ENCODE results near the gene FAM135A. TPM values are rescaled to one million over a fixed set of nuclear protein-coding genes. Genes with fewer than 3 reads are reported as not detected.
"Not testable (repeated sequence)": the region's sequence is repeated elsewhere in the genome, so short reads cannot be mapped to it uniquely, and the experiment has no call there.

Gene FAM135A
- total and polyA plus RNA-seq, 9 of the 15 experiments (the other 6 are each of a cell fraction or from before 2014, with no cell fraction given): 7.4 to 32.9 (median 19.2) TPM

DNA sequence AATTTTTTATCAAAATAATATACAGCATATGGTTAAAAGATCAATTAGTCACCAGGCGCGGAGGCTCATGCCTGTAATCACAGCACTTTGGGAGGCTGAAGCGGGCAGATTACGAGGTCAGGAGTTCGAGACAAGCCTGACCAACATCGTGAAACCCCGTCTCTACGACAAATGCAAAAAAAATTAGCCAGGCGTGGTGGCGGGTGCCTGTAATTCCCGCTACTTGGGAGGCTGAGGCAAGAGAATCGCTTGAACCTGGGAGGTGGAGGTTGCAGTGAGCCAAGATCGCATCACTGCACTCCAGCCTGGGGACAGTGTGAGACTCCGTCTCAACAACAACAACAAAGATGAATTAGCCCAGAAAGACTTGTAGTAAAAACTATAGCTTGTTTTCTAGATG is 46.4 kb downstream of the FAM135A start:
- not testable (repeated sequence) for H3K9me1 ChIP-seq (ENCODE audit: control insufficient read depth, insufficient read depth, low read length)

More for the DNA sequence above, 46.4 kb downstream of the FAM135A start:
- H3K27ac ChIP-seq (ENCODE audit: extremely low read depth, low read depth, low read length); H3K4me2 ChIP-seq (ENCODE audit: insufficient read depth, low read length); CTCF ChIA-PET (ENCODE audit: low intra/inter-chr PET ratio); H2AFZ ChIP-seq (ENCODE audit: low read depth, low read length); FAIRE-seq; DNase-seq (ENCODE audit: extremely low read depth in 1 of 4, low spot score in 3 of 4); BruUV-seq (replicated peaks); H3K4me3 ChIP-seq; in situ Hi-C loops (cut with MboI); H3K36me3 ChIP-seq (ENCODE audit: control insufficient read depth, insufficient read depth, low read length); H3K27me3 ChIP-seq (ENCODE audit: control insufficient read depth in 2 of 2, insufficient read depth in 2 of 2, low read length in 2 of 2); H3K9ac ChIP-seq (ENCODE audit: insufficient read depth in 1 of 2, low read depth in 2 of 2, low read length in 2 of 2); H3K9me3 ChIP-seq (replicated peaks; ENCODE audit: control insufficient read depth, insufficient read depth, low read depth, low read length); ATAC-seq; H4K20me1 ChIP-seq (replicated peaks; ENCODE audit: control insufficient read depth, insufficient read depth, low read length); H3K4me1 ChIP-seq (replicated peaks in 1 of 2; ENCODE audit: control insufficient read depth in 2 of 2, insufficient read depth in 2 of 2, low read length in 2 of 2); H3K79me2 ChIP-seq (ENCODE audit: control insufficient read depth, insufficient read depth, low read length); intact Hi-C loops (cut with micrococcal nuclease): not testable (repeated sequence)
- 97% methylated on average over 14 of the region's 14 CpGs for WGBS (ENCODE audit: insufficient coverage, low coverage, missing lambda C conversion rate)
- TF ChIP-seq, protein P1, sequence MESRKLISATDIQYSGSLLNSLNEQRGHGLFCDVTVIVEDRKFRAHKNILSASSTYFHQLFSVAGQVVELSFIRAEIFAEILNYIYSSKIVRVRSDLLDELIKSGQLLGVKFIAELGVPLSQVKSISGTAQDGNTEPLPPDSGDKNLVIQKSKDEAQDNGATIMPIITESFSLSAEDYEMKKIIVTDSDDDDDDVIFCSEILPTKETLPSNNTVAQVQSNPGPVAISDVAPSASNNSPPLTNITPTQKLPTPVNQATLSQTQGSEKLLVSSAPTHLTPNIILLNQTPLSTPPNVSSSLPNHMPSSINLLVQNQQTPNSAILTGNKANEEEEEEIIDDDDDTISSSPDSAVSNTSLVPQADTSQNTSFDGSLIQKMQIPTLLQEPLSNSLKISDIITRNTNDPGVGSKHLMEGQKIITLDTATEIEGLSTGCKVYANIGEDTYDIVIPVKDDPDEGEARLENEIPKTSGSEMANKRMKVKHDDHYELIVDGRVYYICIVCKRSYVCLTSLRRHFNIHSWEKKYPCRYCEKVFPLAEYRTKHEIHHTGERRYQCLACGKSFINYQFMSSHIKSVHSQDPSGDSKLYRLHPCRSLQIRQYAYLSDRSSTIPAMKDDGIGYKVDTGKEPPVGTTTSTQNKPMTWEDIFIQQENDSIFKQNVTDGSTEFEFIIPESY (CRISPR knock-in tag; IDR thresholded peaks at IDR 0.05): peak; percentile 96
- TF ChIP-seq, protein P2, sequence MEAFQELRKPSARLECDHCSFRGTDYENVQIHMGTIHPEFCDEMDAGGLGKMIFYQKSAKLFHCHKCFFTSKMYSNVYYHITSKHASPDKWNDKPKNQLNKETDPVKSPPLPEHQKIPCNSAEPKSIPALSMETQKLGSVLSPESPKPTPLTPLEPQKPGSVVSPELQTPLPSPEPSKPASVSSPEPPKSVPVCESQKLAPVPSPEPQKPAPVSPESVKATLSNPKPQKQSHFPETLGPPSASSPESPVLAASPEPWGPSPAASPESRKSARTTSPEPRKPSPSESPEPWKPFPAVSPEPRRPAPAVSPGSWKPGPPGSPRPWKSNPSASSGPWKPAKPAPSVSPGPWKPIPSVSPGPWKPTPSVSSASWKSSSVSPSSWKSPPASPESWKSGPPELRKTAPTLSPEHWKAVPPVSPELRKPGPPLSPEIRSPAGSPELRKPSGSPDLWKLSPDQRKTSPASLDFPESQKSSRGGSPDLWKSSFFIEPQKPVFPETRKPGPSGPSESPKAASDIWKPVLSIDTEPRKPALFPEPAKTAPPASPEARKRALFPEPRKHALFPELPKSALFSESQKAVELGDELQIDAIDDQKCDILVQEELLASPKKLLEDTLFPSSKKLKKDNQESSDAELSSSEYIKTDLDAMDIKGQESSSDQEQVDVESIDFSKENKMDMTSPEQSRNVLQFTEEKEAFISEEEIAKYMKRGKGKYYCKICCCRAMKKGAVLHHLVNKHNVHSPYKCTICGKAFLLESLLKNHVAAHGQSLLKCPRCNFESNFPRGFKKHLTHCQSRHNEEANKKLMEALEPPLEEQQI (IDR thresholded peaks at IDR 0.05): 0 out of 2 replicates have a peak, but pooled peaks have one; percentile 40
- POLR2A ChIA-PET: interaction anchor here (1.0 to 1.4 kb wide), 2 partner anchors 15 to 107 kb away, joined by 3 read pairs; partner anchors contain the start of gene SDHAF4
